GM12878 (cell line): Measurements from ENCODE around the gene ROBO1. TPM values are rescaled to one million over a fixed set of nuclear protein-coding genes. Genes with fewer than 3 reads are reported as not detected.

Experiments
- ATAC-seq: fragments of 200-7000 bp; cut with Tn5 transposase; 3 replicates; pipeline ENCODE4 v1.9.1; 2020; ENCODE audit warnings: mild to moderate bottlenecking, moderate library complexity
- BruUV-seq: library from RNA; stranded (reverse); fragments of 400-500 nt; replicated peaks from 2 replicates; lab custom pipeline; 2021; lab: Mats Ljungman, UMichigan
- CTCF ChIA-PET: fragments of 300-600 bp; sonication (Branson Sonifier 250); formaldehyde crosslinking; extraction: SDS; loops from one replicate; lab custom pipeline; 2021; ENCODE audit warnings: inconsistent platforms; lab: Yijun Ruan, JAX
- POLR2A ChIA-PET: fragments of 350-600 bp; formaldehyde crosslinking; extraction: SDS; loops from one replicate; lab custom pipeline; 2021; ENCODE audit warnings: inconsistent platforms; lab: Charles Lee
- RAD21 ChIA-PET: fragments of 300-600 bp; sonication (Branson Sonifier 250); formaldehyde crosslinking; loops from one replicate; lab custom pipeline; 2023; ENCODE audit warnings: antibody characterized with exemption; ENCODE audit not compliant: unreplicated experiment; lab: Charles Lee
- SMC1A ChIA-PET: fragments of 300-600 bp; sonication (Branson Sonifier 250); formaldehyde crosslinking; loops from one replicate; lab custom pipeline; 2023; ENCODE audit not compliant: unreplicated experiment, uncharacterized antibody; lab: Charles Lee
- DNase-seq: peaks from one replicate; pipeline ENCODE4 v3.0.0-alpha.2; 2011; ENCODE audit warnings: low read depth, low spot score
- FAIRE-seq: peaks from 3 replicates; lab custom pipeline; 2011; peaks lifted over from hg19 to GRCh38; lab: Jason Lieb, UNC
- H2AFZ ChIP-seq: 2 replicates; pipeline ENCODE4 v1.6.0; 2011; ENCODE audit warnings: low read depth, low read length, control low read depth; ENCODE audit not compliant: control insufficient read depth
- H3K27ac ChIP-seq: 2 replicates; pipeline ENCODE4 v1.5.1; 2011; ENCODE audit warnings: control low read depth; ENCODE audit not compliant: control insufficient read depth, insufficient read depth
- H3K27me3 ChIP-seq, 2 experiments: replicated peaks in 1 of 2; 2 replicates each; pipeline versions ENCODE4 v1.6.0 to v1.6.1; 2011; ENCODE audit warnings: low read length in 1 of 2; ENCODE audit not compliant: control insufficient read depth in 2 of 2, insufficient read depth in 2 of 2
- H3K36me3 ChIP-seq, 2 experiments: 2 replicates each; pipeline ENCODE4 v1.5.1; 2011; ENCODE audit warnings: low read length in 1 of 2; ENCODE audit not compliant: control insufficient read depth in 2 of 2, insufficient read depth in 2 of 2
- H3K4me1 ChIP-seq: 2 replicates; pipeline ENCODE4 v1.6.1; 2011; ENCODE audit warnings: mild to moderate bottlenecking, low read length, moderate library complexity, mixed read lengths; ENCODE audit not compliant: control insufficient read depth, insufficient read depth
- H3K4me2 ChIP-seq: 2 replicates; pipeline ENCODE4 v1.6.0; 2011; ENCODE audit warnings: control low read depth; ENCODE audit not compliant: control insufficient read depth, insufficient read depth
- H3K4me3 ChIP-seq: fragments of 200-600 bp; sonication (generic); 2 replicates; pipeline ENCODE4 v1.5.1; 2016
- H3K79me2 ChIP-seq: 2 replicates; pipeline ENCODE4 v1.6.0; 2011; ENCODE audit warnings: low read length; ENCODE audit not compliant: control insufficient read depth, insufficient read depth
- H3K9ac ChIP-seq: 2 replicates; pipeline ENCODE4 v1.8.0; 2011; ENCODE audit warnings: low read length, control low read depth, mixed read lengths; ENCODE audit not compliant: control insufficient read depth, insufficient read depth
- H3K9me3 ChIP-seq: replicated peaks from 3 replicates; pipeline ENCODE4 v1.5.1; 2011; ENCODE audit warnings: mild to moderate bottlenecking, low read length; ENCODE audit not compliant: control insufficient read depth, insufficient read depth
- H4K20me1 ChIP-seq: 2 replicates; pipeline ENCODE4 v1.6.0; 2011; ENCODE audit not compliant: control insufficient read depth, insufficient read depth
- ASH2L ChIP-seq: fragments of 300-600, 200-600 bp; sonication (generic); IDR thresholded peaks from 2 replicates; pipeline ENCODE4 v1.6.1; 2017; ENCODE audit warnings: low read depth, mild to moderate bottlenecking, borderline replicate concordance
- JUNB ChIP-seq: IDR thresholded peaks from 2 replicates; pipeline ENCODE4 v1.6.1; 2016; ENCODE audit warnings: antibody characterized with exemption, mild to moderate bottlenecking
- KAT2A ChIP-seq: conservative IDR thresholded peaks from 2 replicates; pipeline ENCODE4 v1.6.1; 2011; ENCODE audit warnings: low read depth, low read length; ENCODE audit not compliant: control insufficient read depth
- SPI1 ChIP-seq: IDR thresholded peaks from 2 replicates; pipeline ENCODE4 v1.6.1; 2011; ENCODE audit warnings: low read depth, mild to moderate bottlenecking, low read length, moderate library complexity, borderline replicate concordance; ENCODE audit not compliant: insufficient read depth
- SUPT20H ChIP-seq: IDR thresholded peaks from 2 replicates; pipeline ENCODE4 v1.6.1; 2011; ENCODE audit warnings: low read depth, mild to moderate bottlenecking, low read length, moderate library complexity, borderline replicate concordance; ENCODE audit not compliant: control insufficient read depth
- TCF12 ChIP-seq: IDR thresholded peaks from 2 replicates; pipeline ENCODE4 v1.6.1; 2011; ENCODE audit warnings: low read depth, mild to moderate bottlenecking, low read length
- YY1 ChIP-seq: IDR thresholded peaks from 2 replicates; pipeline ENCODE4 v1.6.1; 2011; ENCODE audit warnings: low read depth, mild to moderate bottlenecking, low read length
- ZNF274 ChIP-seq: IDR thresholded peaks from one replicate; pipeline ENCODE4 v1.8.0; 2011; ENCODE audit not compliant: insufficient read length, insufficient read depth
- WGBS: methylation state at CpG from one replicate; pipeline ENCODE4 v1.1.6; 2016; ENCODE audit warnings: low lambda C conversion rate; ENCODE audit not compliant: insufficient replicate concordance, insufficient coverage; ENCODE audit errors: missing lambda C conversion rate; 5-methylcytosine and 5-hydroxymethylcytosine counted together
- in situ Hi-C: fragments of 300-500 bp; cut with MboI; formaldehyde crosslinking; loops from 9 replicates; pipeline ENCODE4 v1.14.3; 2018; ENCODE audit warnings: mixed read lengths
- intact Hi-C: fragments of 100-400 bp; cut with micrococcal nuclease; formaldehyde crosslinking; loops from one replicate; pipeline ENCODE4 v1.14.2; 2022; ENCODE audit not compliant: unreplicated experiment
- polyA plus RNA-seq, 11 experiments: library from polyadenylated mRNA; depleted of rRNA in 4 of 11; unstranded in 6 of 11; stranded (reverse) in 5 of 11; fragments of >200 nt; fragmentation: Nextera tagmentation in 4 of 11; fragmentation: Illumina TruSeq in 1 of 11; extraction: Ambion mirVana in 4 of 11; extraction: Trizol in 1 of 11; gene quantifications; 1 replicate in 1 of 11; 2 replicates in 10 of 11; pipeline versions ENCODE4 v1.2.1 to v1.2.3, GENCODE V29; 2011 to 2016; ENCODE audit warnings: inconsistent platforms in 2 of 11, missing spikeins in 2 of 11, low read depth in 1 of 11
- total RNA-seq, 4 experiments: library from RNA; depleted of rRNA in 3 of 4; stranded (reverse); fragments of >200 nt in 3 of 4; fragmentation: Illumina TruSeq in 1 of 4; extraction: Trizol in 1 of 4; gene quantifications; 2 replicates each; pipeline versions ENCODE4 v1.2.1 to v1.2.3, GENCODE V29; 2013 to 2021
- TF ChIP-seq, protein P1 (sequence below): fragments of 450-650 bp; IDR thresholded peaks from 2 replicates; pipeline ENCODE4 v1.6.1; 2017; ENCODE audit warnings: mild to moderate bottlenecking, moderate library complexity
- TF ChIP-seq, protein P2 (sequence below): IDR thresholded peaks from 2 replicates; pipeline ENCODE4 v1.6.1; 2012; ENCODE audit warnings: low read depth, low read length, improper control_type of control experiment
- TF ChIP-seq, protein P3 (sequence below): fragments of 450-650 bp; IDR thresholded peaks from 2 replicates; pipeline ENCODE4 v1.6.1; 2017; ENCODE audit warnings: borderline replicate concordance
- TF ChIP-seq, protein P4 (sequence below), 3 experiments: IDR thresholded peaks in 2 of 3; conservative IDR thresholded peaks in 1 of 3; 2 replicates each; pipeline ENCODE4 v1.5.1; 2011; ENCODE audit warnings: low read depth in 3 of 3, low read length in 3 of 3, mild to moderate bottlenecking in 3 of 3, control low read depth in 2 of 3, moderate library complexity in 2 of 3, inconsistent platforms in 1 of 3, mixed read lengths in 1 of 3; ENCODE audit not compliant: control insufficient read depth in 2 of 3, insufficient read depth in 1 of 3; ENCODE audit errors: extremely low read depth in 1 of 3

ROBO1 gene
- total and polyA plus RNA-seq, 10 of the 15 experiments (the other 5 are each of a cell fraction or from before 2014, with no cell fraction given), result 0.29 to 46.5 (median 1.2) TPM

DNA sequence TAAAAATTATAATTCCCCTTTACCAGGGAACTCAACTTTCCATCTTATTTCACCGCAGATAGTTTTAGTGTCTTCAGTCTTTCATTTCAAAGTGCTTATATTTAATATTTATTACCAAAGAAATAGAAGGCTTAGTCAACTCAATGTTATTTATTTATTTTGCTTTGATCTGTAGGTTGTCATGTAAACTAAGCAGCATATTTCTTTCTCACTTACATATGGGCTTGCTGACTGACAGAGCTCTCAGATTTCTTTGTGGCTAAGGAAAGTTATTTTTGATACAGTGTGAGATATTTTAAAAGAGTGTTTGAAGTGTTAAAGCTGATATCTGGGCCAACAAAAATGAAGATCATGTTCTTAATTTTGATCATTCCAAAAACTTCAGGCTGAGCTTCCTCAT lies 331.4 kb downstream of the ROBO1 start (continued):
- TF ChIP-seq, protein P1, sequence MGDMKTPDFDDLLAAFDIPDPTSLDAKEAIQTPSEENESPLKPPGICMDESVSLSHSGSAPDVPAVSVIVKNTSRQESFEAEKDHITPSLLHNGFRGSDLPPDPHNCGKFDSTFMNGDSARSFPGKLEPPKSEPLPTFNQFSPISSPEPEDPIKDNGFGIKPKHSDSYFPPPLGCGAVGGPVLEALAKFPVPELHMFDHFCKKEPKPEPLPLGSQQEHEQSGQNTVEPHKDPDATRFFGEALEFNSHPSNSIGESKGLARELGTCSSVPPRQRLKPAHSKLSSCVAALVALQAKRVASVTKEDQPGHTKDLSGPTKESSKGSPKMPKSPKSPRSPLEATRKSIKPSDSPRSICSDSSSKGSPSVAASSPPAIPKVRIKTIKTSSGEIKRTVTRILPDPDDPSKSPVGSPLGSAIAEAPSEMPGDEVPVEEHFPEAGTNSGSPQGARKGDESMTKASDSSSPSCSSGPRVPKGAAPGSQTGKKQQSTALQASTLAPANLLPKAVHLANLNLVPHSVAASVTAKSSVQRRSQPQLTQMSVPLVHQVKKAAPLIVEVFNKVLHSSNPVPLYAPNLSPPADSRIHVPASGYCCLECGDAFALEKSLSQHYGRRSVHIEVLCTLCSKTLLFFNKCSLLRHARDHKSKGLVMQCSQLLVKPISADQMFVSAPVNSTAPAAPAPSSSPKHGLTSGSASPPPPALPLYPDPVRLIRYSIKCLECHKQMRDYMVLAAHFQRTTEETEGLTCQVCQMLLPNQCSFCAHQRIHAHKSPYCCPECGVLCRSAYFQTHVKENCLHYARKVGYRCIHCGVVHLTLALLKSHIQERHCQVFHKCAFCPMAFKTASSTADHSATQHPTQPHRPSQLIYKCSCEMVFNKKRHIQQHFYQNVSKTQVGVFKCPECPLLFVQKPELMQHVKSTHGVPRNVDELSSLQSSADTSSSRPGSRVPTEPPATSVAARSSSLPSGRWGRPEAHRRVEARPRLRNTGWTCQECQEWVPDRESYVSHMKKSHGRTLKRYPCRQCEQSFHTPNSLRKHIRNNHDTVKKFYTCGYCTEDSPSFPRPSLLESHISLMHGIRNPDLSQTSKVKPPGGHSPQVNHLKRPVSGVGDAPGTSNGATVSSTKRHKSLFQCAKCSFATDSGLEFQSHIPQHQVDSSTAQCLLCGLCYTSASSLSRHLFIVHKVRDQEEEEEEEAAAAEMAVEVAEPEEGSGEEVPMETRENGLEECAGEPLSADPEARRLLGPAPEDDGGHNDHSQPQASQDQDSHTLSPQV, result no peak
- TF ChIP-seq YY1 (no peak), KAT2A (no peak)
- TF ChIP-seq, protein P2, sequence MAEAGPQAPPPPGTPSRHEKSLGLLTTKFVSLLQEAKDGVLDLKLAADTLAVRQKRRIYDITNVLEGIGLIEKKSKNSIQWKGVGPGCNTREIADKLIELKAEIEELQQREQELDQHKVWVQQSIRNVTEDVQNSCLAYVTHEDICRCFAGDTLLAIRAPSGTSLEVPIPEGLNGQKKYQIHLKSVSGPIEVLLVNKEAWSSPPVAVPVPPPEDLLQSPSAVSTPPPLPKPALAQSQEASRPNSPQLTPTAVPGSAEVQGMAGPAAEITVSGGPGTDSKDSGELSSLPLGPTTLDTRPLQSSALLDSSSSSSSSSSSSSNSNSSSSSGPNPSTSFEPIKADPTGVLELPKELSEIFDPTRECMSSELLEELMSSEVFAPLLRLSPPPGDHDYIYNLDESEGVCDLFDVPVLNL, result no peak

DNA sequence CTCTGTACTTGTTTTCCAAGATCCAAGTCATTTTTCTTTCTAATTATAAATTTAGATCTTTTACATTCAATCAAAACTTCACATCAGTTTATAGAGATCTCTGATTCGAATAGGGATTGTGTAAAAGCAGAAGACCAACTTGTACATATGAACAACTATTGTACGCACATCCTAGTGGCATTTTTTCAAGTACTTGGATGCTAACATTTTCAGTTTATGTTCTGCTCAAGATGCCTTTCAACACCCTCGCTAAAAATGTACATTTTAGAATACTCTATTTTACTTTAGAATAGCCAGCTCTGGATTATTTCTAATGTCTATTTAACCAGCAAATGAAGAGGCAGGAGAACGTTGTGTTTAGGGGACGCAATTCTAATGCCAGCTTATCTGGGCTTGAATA lies 340.7 kb downstream of the ROBO1 start:
- no peaks in the 10 kb centered on the region for H3K27me3 ChIP-seq
- no peaks in the 10 kb centered on the region for H3K79me2 ChIP-seq
- in situ Hi-C loops (no loop called here), intact Hi-C loops (no loop called here)
- SMC1A ChIA-PET, result no interaction called here
- no peak overlapping the region for H2AFZ ChIP-seq
- no peak overlapping the region for H3K27ac ChIP-seq
- no peaks in the 10 kb centered on the region for H3K4me1 ChIP-seq
- H3K9me3 ChIP-seq, result no peaks in the 10 kb centered on the region
- 22% methylated on average over 5 of the region's 5 CpGs for WGBS
- ATAC-seq (no peak), FAIRE-seq (no peak), DNase-seq (no peak)
- H4K20me1 ChIP-seq, result no peaks in the 10 kb centered on the region
- H3K4me3 ChIP-seq, result no peak overlapping the region
- H3K9ac ChIP-seq, result no peak overlapping the region
- no peaks in the 10 kb centered on the region for H3K36me3 ChIP-seq
- POLR2A ChIA-PET, result no interaction called here
- no TSS peak for BruUV-seq
- RAD21 ChIA-PET, result no interaction called here
- H3K4me2 ChIP-seq, result no peak overlapping the region
- CTCF ChIA-PET, result no interaction called here
- TF ChIP-seq ASH2L, result no peak
- TF ChIP-seq ZNF274, result no peak
- TF ChIP-seq KAT2A, result no peak
- no peak for TF ChIP-seq YY1
- no peak for TF ChIP-seq SPI1
- no peak for TF ChIP-seq TCF12
- no peak for TF ChIP-seq JUNB
- TF ChIP-seq, protein P3, sequence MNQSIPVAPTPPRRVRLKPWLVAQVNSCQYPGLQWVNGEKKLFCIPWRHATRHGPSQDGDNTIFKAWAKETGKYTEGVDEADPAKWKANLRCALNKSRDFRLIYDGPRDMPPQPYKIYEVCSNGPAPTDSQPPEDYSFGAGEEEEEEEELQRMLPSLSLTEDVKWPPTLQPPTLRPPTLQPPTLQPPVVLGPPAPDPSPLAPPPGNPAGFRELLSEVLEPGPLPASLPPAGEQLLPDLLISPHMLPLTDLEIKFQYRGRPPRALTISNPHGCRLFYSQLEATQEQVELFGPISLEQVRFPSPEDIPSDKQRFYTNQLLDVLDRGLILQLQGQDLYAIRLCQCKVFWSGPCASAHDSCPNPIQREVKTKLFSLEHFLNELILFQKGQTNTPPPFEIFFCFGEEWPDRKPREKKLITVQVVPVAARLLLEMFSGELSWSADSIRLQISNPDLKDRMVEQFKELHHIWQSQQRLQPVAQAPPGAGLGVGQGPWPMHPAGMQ, result no peak
- TF ChIP-seq, protein P4, sequence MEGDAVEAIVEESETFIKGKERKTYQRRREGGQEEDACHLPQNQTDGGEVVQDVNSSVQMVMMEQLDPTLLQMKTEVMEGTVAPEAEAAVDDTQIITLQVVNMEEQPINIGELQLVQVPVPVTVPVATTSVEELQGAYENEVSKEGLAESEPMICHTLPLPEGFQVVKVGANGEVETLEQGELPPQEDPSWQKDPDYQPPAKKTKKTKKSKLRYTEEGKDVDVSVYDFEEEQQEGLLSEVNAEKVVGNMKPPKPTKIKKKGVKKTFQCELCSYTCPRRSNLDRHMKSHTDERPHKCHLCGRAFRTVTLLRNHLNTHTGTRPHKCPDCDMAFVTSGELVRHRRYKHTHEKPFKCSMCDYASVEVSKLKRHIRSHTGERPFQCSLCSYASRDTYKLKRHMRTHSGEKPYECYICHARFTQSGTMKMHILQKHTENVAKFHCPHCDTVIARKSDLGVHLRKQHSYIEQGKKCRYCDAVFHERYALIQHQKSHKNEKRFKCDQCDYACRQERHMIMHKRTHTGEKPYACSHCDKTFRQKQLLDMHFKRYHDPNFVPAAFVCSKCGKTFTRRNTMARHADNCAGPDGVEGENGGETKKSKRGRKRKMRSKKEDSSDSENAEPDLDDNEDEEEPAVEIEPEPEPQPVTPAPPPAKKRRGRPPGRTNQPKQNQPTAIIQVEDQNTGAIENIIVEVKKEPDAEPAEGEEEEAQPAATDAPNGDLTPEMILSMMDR (IDR thresholded peaks at IDR 0.05 in 2 of 3, conservative IDR thresholded peaks at IDR 0.05 in 1 of 3; ENCODE audit: control insufficient read depth in 2 of 3, extremely low read depth in 1 of 3, insufficient read depth in 1 of 3, low read depth in 3 of 3, low read length in 3 of 3), result no peak
- no peak for TF ChIP-seq SUPT20H
